HCT116 (cell line): ENCODE results near the gene RAB1A.

Source experiments
- ATF3 ChIP-seq: IDR thresholded peaks from 2 replicates; pipeline ENCODE4 v1.6.1; 2012
- CTCF ChIP-seq, 3 experiments: fragments of 200-600 bp in 1 of 3; sonication (generic) in 1 of 3; IDR thresholded peaks in 2 of 3; conservative IDR thresholded peaks in 1 of 3; 2 replicates each; pipeline ENCODE4 v1.5.1; 2012 to 2017; ENCODE audit warnings: low read depth in 2 of 3, low read length in 2 of 3, antibody characterized with exemption in 1 of 3, borderline replicate concordance in 1 of 3, control low read depth in 1 of 3, mild to moderate bottlenecking in 1 of 3, mixed read lengths in 1 of 3, mixed run types in 1 of 3, moderate library complexity in 1 of 3; ENCODE audit not compliant: insufficient read depth in 1 of 3
- MAX ChIP-seq: IDR thresholded peaks from 2 replicates; pipeline ENCODE4 v1.6.1; 2012
- POLR2AphosphoS5 ChIP-seq: IDR thresholded peaks from 2 replicates; pipeline ENCODE4 v1.6.1; 2011; ENCODE audit warnings: mild to moderate bottlenecking, low read depth, low read length, moderate library complexity
- SIN3A ChIP-seq: IDR thresholded peaks from 2 replicates; pipeline ENCODE4 v1.6.1; 2012; ENCODE audit warnings: low read depth
- ZBTB33 ChIP-seq: IDR thresholded peaks from 2 replicates; pipeline ENCODE4 v1.6.1; 2011; ENCODE audit warnings: mild to moderate bottlenecking, low read length, moderate library complexity; ENCODE audit not compliant: insufficient replicate concordance; ENCODE audit errors: extremely low read depth

- TF ChIP-seq ZBTB33 (no peak), MAX (no peak), ATF3 (no peak), CTCF (IDR thresholded peaks at IDR 0.05 in 2 of 3, conservative IDR thresholded peaks at IDR 0.05 in 1 of 3; ENCODE audit: borderline replicate concordance in 1 of 3, insufficient read depth in 1 of 3, low read depth in 2 of 3, low read length in 2 of 3) (no peak), SIN3A (no peak), POLR2AphosphoS5 (peak; percentile 27; the same call in 1 of the 2 replicates)
Measured at GRCh38 chr2:65057391-65058052, 72.4 kb downstream of the RAB1A start.
